ENCODE data around the gene ADGRD2. TPM values are rescaled to one million over a fixed set of nuclear protein-coding genes. Genes with fewer than 3 reads are reported as not detected.

The ADGRD2 gene
- total RNA-seq, 2 donors from 2014 or later: 1.0 to 4.0 TPM

DNA sequence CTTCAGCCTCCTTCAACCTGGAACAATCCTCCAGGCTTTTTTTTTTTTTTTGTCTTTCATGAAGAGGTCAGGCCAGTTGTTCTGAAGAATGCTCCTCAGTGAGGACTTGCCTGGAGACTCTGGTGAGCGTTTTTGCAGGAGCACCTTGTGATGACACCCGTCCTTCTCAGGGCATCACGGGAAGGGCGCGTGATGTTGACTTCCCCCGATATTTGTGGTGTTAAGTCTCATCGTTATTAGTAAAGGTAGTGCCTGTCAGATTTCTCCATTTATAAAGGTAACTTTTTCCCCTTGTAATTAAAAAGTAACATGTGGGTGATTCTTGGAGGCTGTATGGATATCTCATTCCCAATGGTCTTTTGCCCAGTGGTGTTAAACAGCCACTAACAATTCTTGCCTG is 23.9 kb upstream of the ADGRD2 start:
- WGBS: 86% methylated on average over 7 of the region's 7 CpGs
- intact Hi-C loops (cut with DNase I): no loop called here
- Histone ChIP-seq H3K9me3 (no peaks in the 10 kb centered on the region), H3K36me3 (no peaks in the 10 kb centered on the region), H3K4me3 (no peak overlapping the region), H3K27ac (no peak overlapping the region), H3K4me1 (replicated peaks) (no peaks in the 10 kb centered on the region), H3K27me3 (replicated peaks; ENCODE audit: insufficient read depth) (no peaks in the 10 kb centered on the region)
- TF ChIP-seq, protein P1, sequence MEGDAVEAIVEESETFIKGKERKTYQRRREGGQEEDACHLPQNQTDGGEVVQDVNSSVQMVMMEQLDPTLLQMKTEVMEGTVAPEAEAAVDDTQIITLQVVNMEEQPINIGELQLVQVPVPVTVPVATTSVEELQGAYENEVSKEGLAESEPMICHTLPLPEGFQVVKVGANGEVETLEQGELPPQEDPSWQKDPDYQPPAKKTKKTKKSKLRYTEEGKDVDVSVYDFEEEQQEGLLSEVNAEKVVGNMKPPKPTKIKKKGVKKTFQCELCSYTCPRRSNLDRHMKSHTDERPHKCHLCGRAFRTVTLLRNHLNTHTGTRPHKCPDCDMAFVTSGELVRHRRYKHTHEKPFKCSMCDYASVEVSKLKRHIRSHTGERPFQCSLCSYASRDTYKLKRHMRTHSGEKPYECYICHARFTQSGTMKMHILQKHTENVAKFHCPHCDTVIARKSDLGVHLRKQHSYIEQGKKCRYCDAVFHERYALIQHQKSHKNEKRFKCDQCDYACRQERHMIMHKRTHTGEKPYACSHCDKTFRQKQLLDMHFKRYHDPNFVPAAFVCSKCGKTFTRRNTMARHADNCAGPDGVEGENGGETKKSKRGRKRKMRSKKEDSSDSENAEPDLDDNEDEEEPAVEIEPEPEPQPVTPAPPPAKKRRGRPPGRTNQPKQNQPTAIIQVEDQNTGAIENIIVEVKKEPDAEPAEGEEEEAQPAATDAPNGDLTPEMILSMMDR (IDR thresholded peaks at IDR 0.05): no peak
- TF ChIP-seq POLR2AphosphoS5 (IDR thresholded peaks at IDR 0.05) (no peak), POLR2A (IDR thresholded peaks at IDR 0.05) (no peak)
- DNase-seq (ENCODE audit: low spot score): no peak

DNA sequence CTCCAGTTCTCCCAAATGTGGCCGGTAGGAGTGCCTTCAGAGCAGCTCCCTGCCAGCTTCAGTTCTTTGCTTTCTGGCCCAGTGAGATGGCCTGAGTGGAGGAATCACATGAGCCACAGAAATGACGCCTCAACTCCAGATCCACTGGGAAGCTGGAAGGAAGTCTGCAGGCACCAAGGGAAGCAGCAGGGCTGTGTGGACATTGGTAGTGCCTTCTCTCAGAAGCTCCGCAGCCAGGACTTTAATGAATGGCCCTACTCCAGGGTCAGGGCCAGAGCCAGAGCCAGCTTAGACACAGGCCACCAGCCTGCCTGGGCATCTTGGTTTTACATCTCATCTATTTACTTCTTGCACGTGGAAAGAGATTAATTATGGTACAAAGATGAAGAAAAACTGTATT is 23.0 kb upstream of the ADGRD2 start:
- Histone ChIP-seq H3K9me3 (no peaks in the 10 kb centered on the region), H3K4me1 (replicated peaks) (no peaks in the 10 kb centered on the region), H3K4me3 (no peak overlapping the region), H3K27ac (no peak overlapping the region), H3K27me3 (replicated peaks; ENCODE audit: insufficient read depth) (no peaks in the 10 kb centered on the region), H3K36me3 (no peaks in the 10 kb centered on the region)
- no peak for DNase-seq (ENCODE audit: low spot score)
- 61% methylated on average over 4 of the region's 4 CpGs for WGBS
- intact Hi-C loops (cut with DNase I): no loop called here
- TF ChIP-seq, protein P1 (IDR thresholded peaks at IDR 0.05): no peak
- no peak for TF ChIP-seq POLR2AphosphoS5 (IDR thresholded peaks at IDR 0.05)
- no peak for TF ChIP-seq POLR2A (IDR thresholded peaks at IDR 0.05)

DNA sequence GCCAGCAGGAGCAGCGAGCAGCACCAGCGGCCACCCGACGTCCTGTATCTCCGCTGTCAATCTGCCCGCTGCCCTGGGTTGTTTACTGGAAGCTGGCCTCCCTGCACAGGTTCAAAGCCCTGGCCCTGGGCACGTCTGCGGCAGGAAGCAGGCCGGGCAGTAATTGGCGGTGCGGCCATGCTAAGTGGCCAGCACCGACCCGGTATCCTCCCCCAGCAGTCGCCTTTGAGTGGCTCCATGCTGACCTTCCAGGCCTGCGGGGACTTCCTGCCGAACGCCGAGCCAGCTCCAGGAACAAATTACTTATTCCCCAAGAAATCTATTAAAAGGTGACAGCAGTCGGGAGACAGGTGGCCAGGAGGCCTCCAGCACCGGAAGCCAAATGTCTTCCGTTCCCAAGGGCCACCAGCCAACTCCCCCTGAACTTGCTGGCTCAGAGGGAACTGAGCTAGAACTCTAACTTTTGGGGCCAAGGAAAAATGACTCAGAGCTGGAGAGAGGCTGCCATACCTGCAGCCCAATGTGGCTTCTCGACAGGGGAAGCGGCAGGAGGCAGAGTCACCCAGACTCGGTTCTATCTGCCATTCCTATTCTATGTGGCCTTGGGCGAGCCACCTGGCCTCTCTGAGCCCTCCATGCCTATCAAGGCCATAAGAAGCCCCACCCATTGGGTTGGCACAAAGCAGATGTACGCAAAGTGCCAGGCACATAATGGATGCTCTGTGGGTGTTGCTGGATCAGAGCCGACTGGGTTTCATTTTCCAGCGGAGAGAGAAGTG is 21.3 kb upstream of the ADGRD2 start:
- Histone ChIP-seq H3K4me3 (no peak overlapping the region), H3K27ac (no peak overlapping the region), H3K27me3 (replicated peaks; ENCODE audit: insufficient read depth) (no peaks in the 10 kb centered on the region), H3K9me3 (no peaks in the 10 kb centered on the region), H3K36me3 (no peaks in the 10 kb centered on the region), H3K4me1 (replicated peaks) (no peaks in the 10 kb centered on the region)
- no peak for DNase-seq (ENCODE audit: low spot score)
- intact Hi-C loops (cut with DNase I): no loop called here
- TF ChIP-seq POLR2A (IDR thresholded peaks at IDR 0.05) (no peak), POLR2AphosphoS5 (IDR thresholded peaks at IDR 0.05) (no peak)
- TF ChIP-seq, protein P1 (IDR thresholded peaks at IDR 0.05): no peak
- WGBS: 73% methylated on average over 28 of the region's 28 CpGs

DNA sequence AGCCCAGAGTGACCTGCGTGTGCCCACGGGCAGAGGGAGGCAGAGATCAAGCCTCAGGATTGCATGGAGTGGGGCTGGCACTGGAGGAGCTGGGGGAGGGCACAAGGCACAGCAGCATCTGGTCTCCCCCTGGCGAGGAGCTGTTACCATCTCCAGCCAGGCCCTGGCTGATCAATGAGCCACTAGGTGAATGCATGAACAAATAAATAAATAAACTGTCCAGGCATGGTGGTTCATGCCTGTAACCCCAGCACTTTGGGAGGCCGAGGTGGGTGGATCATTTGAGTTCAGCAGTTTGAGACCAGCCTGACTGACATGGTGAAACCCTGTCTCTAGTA is 20.8 kb upstream of the ADGRD2 start:
- Histone ChIP-seq H3K36me3 (no peaks in the 10 kb centered on the region), H3K27me3 (replicated peaks; ENCODE audit: insufficient read depth) (no peaks in the 10 kb centered on the region), H3K9me3 (no peaks in the 10 kb centered on the region), H3K27ac (no peak overlapping the region), H3K4me1 (replicated peaks) (no peaks in the 10 kb centered on the region), H3K4me3 (no peak overlapping the region)
- no peak for TF ChIP-seq POLR2A (IDR thresholded peaks at IDR 0.05)
- TF ChIP-seq, protein P1 (IDR thresholded peaks at IDR 0.05): no peak
- no peak for TF ChIP-seq POLR2AphosphoS5 (IDR thresholded peaks at IDR 0.05)
- no peak for DNase-seq (ENCODE audit: low spot score)
- intact Hi-C loops (cut with DNase I): no loop called here
- 86% methylated on average over 4 of the region's 4 CpGs for WGBS

DNA sequence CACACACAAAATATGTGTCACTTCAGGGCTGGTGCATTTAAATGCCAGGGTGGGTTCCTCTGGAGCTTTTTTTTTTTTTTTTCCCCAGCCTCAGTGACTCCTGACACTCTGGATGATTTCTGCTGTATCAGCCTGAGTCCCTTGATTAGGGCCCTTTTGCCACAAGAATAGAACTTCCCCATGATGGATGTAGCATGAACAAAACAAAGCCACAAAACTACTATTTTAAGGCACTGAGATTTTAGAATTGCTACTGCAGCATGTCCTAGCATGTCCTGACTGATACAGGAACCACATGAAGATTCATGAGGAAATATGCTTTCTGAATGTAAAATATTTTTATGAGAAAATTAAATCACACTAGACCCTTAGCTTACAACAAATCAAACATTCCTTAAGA is 13.9 kb upstream of the ADGRD2 start:
- Histone ChIP-seq H3K36me3 (no peaks in the 10 kb centered on the region), H3K27me3 (replicated peaks; ENCODE audit: insufficient read depth) (no peaks in the 10 kb centered on the region), H3K9me3 (no peaks in the 10 kb centered on the region), H3K4me1 (replicated peaks) (no peaks in the 10 kb centered on the region), H3K4me3 (no peak overlapping the region), H3K27ac (no peak overlapping the region)
- intact Hi-C loops (cut with DNase I): no loop called here
- no peak for DNase-seq (ENCODE audit: low spot score)
- TF ChIP-seq, protein P1 (IDR thresholded peaks at IDR 0.05): no peak
- TF ChIP-seq POLR2AphosphoS5 (IDR thresholded peaks at IDR 0.05) (no peak), POLR2A (IDR thresholded peaks at IDR 0.05) (no peak)
